WI38 (cell line): Measurements from ENCODE around the gene COL26A1.
"Not testable (repeated sequence)": the region's sequence is repeated elsewhere in the genome, so short reads cannot be mapped to it uniquely, and the experiment has no call there.

Experiments
- H3K4me3 ChIP-seq: 2 replicates; pipeline ENCODE4 v1.5.1; 2011; ENCODE audit warnings: low read depth, mild to moderate bottlenecking, control low read depth, low read length
- TF ChIP-seq, protein P1 (sequence below): IDR thresholded peaks from 2 replicates; pipeline ENCODE4 v1.5.1; 2012; ENCODE audit warnings: low read depth, mild to moderate bottlenecking, control low read depth, low read length

COL26A1 gene

DNA sequence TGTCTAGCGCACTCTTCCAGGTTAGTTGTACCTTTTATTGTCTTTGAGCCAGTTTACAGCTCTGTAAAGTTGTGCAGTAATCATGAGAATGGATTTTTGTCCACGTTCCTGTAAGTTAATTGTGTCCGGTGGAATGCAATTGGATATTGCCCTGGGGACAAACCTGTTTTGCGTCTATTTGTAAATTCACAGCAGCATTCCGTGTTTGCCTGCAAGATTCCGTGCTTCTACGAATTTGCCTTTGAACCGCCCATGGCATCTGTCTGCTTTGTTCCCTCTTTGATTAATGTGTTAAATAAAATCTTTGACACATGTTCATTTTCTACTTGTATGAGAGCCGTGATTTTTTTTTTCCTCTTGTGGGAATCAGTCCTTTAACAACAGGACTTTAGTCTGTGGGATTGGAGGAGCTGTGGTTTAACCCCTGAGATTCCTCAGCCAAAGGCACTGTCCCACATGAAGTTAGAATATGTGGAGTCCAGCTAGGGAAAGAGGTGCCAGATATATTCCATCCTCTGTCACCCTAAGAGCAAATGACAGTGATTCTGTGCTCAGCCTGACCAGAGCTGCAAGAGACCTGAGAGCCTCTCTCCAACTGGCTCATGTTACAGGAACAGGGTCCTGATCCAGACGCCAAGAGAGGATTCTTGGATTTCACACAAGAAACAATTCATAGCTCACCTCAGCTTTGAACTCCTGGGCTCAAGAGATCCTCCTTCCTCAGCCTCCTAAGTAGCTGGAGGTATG, 126.3 kb downstream of the COL26A1 start:
- H3K4me3 ChIP-seq, result no peak overlapping the region
- TF ChIP-seq, protein P1, sequence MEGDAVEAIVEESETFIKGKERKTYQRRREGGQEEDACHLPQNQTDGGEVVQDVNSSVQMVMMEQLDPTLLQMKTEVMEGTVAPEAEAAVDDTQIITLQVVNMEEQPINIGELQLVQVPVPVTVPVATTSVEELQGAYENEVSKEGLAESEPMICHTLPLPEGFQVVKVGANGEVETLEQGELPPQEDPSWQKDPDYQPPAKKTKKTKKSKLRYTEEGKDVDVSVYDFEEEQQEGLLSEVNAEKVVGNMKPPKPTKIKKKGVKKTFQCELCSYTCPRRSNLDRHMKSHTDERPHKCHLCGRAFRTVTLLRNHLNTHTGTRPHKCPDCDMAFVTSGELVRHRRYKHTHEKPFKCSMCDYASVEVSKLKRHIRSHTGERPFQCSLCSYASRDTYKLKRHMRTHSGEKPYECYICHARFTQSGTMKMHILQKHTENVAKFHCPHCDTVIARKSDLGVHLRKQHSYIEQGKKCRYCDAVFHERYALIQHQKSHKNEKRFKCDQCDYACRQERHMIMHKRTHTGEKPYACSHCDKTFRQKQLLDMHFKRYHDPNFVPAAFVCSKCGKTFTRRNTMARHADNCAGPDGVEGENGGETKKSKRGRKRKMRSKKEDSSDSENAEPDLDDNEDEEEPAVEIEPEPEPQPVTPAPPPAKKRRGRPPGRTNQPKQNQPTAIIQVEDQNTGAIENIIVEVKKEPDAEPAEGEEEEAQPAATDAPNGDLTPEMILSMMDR, result no peak

DNA sequence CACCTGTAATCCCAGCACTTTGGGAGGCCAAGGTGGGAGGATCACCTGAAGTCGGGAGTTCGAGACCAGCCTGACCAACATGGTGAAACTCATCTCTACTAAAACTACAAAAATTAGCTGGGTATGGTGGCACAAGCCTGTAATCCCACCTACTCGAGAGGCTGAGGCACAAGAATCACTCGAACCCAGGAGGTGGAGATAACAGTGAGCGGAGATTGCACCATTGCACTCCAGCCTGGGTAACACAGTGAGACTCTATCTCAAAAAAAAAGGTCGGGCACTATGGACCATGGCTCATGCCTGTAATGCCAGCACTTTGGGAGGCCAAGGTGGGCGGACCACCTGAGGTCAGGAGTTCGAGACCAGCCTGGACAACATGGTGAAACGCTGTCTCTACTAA, 127.8 kb downstream of the COL26A1 start:
- not testable (repeated sequence) for H3K4me3 ChIP-seq

DNA sequence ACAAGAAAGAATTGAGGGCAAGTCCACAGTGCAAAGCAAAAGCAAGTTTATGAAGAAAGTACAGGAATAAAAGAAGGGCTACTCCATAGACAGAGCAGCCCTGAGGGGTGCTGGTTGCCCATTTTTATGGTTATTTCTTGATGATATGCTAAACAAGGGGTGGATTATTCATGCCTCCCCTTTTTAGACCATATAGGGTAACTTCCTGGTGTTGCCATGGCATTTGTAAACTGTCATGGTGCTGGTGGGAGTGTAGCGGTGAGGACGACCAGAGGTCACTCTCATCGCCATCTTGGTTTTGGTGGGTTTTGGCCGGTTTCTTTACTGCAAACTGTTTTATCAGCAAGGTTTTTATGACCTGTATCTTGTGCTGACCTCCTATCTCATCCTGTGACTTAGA, 128.8 kb downstream of the COL26A1 start:
- H3K4me3 ChIP-seq, result not testable (repeated sequence)

DNA sequence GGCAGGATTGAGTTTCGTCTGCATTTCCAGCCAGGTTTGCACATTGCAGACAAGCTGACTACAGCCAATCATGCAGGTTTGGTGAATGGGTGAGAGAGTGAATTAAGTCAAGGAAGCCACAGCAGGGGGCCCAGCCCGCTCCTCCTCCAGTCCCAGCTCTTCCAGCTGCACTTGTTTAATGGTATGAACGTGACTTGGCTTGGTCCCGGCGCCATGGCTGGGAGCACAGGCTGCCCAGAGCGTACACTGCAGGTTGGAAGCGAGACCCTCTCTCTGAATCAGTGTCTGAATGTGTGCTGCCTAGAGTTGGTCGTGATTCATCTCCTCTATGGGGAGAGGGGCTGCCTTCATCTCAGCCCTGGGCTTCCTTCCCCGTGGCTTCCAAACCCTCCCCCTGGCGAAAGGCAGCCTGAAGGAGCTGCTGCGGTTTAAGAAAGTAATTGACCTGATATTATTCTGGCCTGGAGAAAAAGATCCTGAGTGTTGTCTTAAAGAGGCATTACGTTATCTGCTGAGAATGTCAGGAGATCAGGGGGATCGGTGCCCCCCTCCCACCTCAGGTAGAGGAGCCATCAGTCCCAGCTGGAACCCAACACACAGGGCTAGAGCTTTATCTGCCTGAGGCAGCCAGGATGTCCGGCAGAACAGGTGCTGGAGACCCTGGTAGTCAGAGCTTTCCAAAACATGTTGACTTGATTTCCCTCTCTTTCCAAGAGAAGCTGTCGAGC, 132.1 kb downstream of the COL26A1 start:
- TF ChIP-seq, protein P1, result no peak
- no peak overlapping the region for H3K4me3 ChIP-seq

DNA sequence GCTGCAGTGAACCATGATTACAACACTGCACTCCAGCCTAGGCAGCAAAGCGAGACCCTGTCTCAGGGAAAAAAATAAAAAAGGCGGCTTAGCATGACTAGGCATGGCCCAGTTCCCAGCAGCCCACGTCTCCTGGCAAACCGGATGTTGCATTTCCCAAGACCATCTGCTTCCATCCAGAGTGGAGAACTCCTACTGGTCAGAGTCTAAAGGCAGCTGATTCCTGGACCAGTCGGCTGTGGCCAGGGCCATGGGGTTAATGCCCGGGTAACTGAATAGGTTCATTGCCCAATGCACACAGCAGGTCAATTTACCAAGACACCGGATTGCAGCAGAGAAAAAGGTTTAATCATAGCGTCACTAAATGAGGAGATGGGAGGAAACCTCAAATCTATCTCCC, 133.3 kb downstream of the COL26A1 start:
- TF ChIP-seq, protein P1, result no peak
- H3K4me3 ChIP-seq, result no peak overlapping the region

DNA sequence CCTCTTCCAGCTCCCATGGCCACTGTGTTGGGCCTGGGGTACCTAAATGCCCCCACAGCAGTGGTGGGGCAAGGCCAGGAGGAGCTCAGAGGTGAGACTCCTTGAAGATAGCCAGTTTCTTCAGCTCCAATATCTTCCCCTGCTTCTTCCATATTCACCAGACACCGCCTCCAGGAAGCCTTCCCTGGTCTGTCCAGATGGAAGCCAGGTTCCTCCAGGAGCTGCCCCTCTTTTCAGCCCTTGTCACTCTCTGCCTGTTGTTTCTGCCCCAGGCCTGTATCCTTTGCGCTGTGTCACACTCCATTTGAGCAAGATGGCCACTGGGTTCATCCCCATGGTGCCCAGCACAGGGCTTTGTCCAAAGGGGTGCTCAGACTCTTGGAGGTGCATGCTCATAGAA, 138.7 kb downstream of the COL26A1 start:
- H3K4me3 ChIP-seq, result no peak overlapping the region
- TF ChIP-seq, protein P1, result no peak

DNA sequence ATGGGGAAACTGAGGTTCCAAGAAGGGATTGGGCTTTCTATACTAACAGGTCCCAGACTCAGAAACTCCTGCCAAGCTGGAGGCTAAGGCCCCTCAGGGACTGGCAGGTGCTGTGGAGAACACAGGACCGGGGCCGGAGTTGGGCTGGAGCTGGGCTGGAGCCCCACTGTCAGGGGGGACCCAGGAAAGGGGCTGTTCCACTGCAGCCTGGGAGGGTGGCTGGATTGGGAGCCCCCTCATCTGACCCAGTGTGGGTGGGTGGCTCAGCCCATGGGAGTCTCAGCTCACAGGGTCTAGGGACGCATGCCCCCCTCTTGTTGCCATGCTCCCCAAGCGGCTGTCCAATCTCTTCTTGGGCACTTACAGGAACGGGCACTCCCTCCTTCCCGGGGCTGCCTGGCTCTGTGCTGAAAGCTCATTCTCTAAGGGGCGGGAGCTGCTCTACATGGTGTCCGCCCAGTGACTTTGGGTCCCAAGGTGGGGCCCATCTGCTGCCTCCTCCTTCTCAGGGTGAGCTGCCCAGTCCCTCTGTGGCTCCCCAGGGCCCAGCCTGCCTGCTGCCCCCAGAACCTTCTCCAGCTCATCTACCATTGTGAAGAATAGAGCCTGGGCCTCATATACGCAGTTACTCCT, 139.9 kb downstream of the COL26A1 start:
- H3K4me3 ChIP-seq, result no peak overlapping the region
- TF ChIP-seq, protein P1, result no peak

DNA sequence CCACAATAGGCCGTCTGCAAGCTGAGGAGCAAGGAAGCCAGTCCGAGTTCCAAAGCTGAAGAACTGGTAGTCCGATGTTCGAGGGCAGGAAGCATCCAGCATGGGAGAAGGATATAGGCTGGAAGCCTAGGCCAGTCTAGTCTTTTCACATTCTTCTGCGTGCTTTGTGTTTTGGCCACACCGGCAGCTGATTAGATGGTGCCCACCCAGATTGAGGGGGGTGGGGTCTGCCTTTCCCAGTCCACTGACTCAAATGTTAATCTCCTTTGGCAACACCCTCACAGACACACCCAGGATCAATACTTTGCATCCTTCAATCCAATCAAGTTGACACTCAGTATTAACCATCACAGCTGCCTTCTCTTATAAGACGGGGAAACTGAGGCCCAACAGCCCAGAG, 142.8 kb downstream of the COL26A1 start:
- H3K4me3 ChIP-seq, result not testable (repeated sequence)
